HepG2 (cell line): ENCODE measurements around the gene BCL2. TPM values are rescaled to one million over a fixed set of nuclear protein-coding genes. Genes with fewer than 3 reads are reported as not detected.

Experiments
- ATAC-seq: fragments of 200-7000 bp; cut with Tn5 transposase; 3 replicates; pipeline ENCODE4 v1.9.1; 2020; ENCODE audit warnings: mild to moderate bottlenecking, moderate library complexity
- BruUV-seq: library from RNA; stranded (reverse); fragments of 400-500 nt; replicated peaks from 2 replicates; lab custom pipeline; 2021; lab: Mats Ljungman, UMichigan
- CTCF ChIA-PET: fragments of 300-600 bp; formaldehyde crosslinking; extraction: SDS; loops from one replicate; lab custom pipeline; 2021; ENCODE audit warnings: low total read pairs, inconsistent platforms, low intra/inter-chr PET ratio; lab: Yijun Ruan, JAX
- POLR2A ChIA-PET: fragments of 350-600 bp; sonication (Branson Sonifier 250); formaldehyde crosslinking; loops from one replicate; lab custom pipeline; 2020; ENCODE audit warnings: antibody characterized with exemption, inconsistent platforms; lab: Yijun Ruan, JAX
- DNase-seq: peaks from one replicate; pipeline ENCODE4 v3.0.0-alpha.2; 2015; ENCODE audit warnings: low spot score
- FAIRE-seq: peaks from 3 replicates; lab custom pipeline; 2011; peaks lifted over from hg19 to GRCh38; lab: Jason Lieb, UNC
- H2AFZ ChIP-seq: one replicate; pipeline ENCODE4 v1.6.1; 2011; ENCODE audit warnings: low read length, inconsistent platforms
- H3K27ac ChIP-seq: fragments of 300-600 bp; 3 replicates; pipeline ENCODE4 v1.8.0; 2011; ENCODE audit warnings: mixed run types, mild to moderate bottlenecking, mixed read lengths, low read length, inconsistent platforms; ENCODE audit not compliant: insufficient read depth; ENCODE audit errors: extremely low read length
- H3K27me3 ChIP-seq, 2 experiments: fragments of 200-600 bp in 1 of 2; 2 replicates in 1 of 2; 3 replicates in 1 of 2; pipeline versions ENCODE4 v1.6.0 to v1.8.0; 2011; ENCODE audit warnings: low read length in 2 of 2, mild to moderate bottlenecking in 2 of 2, moderate library complexity in 2 of 2, inconsistent platforms in 1 of 2; ENCODE audit not compliant: insufficient read depth in 2 of 2, control insufficient read depth in 1 of 2
- H3K36me3 ChIP-seq, 2 experiments: fragments of 200-600 bp in 1 of 2; replicated peaks in 1 of 2; 2 replicates in 1 of 2; 3 replicates in 1 of 2; pipeline versions ENCODE4 v1.5.1 to v1.8.0; 2011; ENCODE audit warnings: low read length in 2 of 2, inconsistent platforms in 1 of 2; ENCODE audit not compliant: insufficient read depth in 2 of 2, control insufficient read depth in 1 of 2
- H3K4me1 ChIP-seq: 2 replicates; pipeline ENCODE4 v1.5.1; 2012; ENCODE audit warnings: low read length, inconsistent platforms; ENCODE audit not compliant: insufficient read depth
- H3K4me2 ChIP-seq: 2 replicates; pipeline ENCODE4 v1.6.0; 2011; ENCODE audit warnings: low read depth, low read length, inconsistent platforms
- H3K4me3 ChIP-seq, 3 experiments: fragments of 200-600 bp in 1 of 3; sonication (generic), shearing (Covaris generic) in 1 of 3; replicated peaks in 1 of 3; 2 replicates each; pipeline ENCODE4 v1.5.1; 2011 to 2016; ENCODE audit warnings: low read length in 3 of 3, inconsistent platforms in 2 of 3, low read depth in 2 of 3, mild to moderate bottlenecking in 2 of 3, control low read depth in 1 of 3, mixed read lengths in 1 of 3; ENCODE audit not compliant: insufficient read depth in 1 of 3
- H3K79me2 ChIP-seq: one replicate; pipeline ENCODE4 v1.6.1; 2011; ENCODE audit warnings: low read length, inconsistent platforms; ENCODE audit not compliant: insufficient read depth
- H3K9ac ChIP-seq: 2 replicates; pipeline ENCODE4 v1.6.0; 2011; ENCODE audit warnings: mild to moderate bottlenecking, low read depth, low read length, inconsistent platforms; ENCODE audit not compliant: insufficient read depth
- H3K9me3 ChIP-seq: 2 replicates; pipeline ENCODE4 v1.5.1; 2012; ENCODE audit warnings: mild to moderate bottlenecking, low read length
- H4K20me1 ChIP-seq: 2 replicates; pipeline ENCODE4 v1.6.0; 2011; ENCODE audit warnings: inconsistent platforms, mild to moderate bottlenecking, low read length, moderate library complexity; ENCODE audit not compliant: insufficient read depth
- ATF1 ChIP-seq: IDR thresholded peaks from 2 replicates; pipeline ENCODE4 v1.6.1; 2016; ENCODE audit warnings: mild to moderate bottlenecking, control low read depth
- ATM ChIP-seq: fragments of 450-650 bp; IDR thresholded peaks from 2 replicates; pipeline ENCODE4 v1.7.1; 2017; ENCODE audit warnings: mild to moderate bottlenecking, borderline replicate concordance
- HOXA5 ChIP-seq: sonication (generic); formaldehyde crosslinking; IDR thresholded peaks from 2 replicates; pipeline ENCODE4 v1.4.0; 2020; ENCODE audit warnings: missing genetic modification reagents
- POLR2G ChIP-seq: fragments of 200-400 bp; formaldehyde crosslinking; IDR thresholded peaks from 2 replicates; pipeline ENCODE4 v1.6.1; 2018; ENCODE audit warnings: mild to moderate bottlenecking, low read depth, low read length, moderate library complexity
- TFDP1 ChIP-seq: IDR thresholded peaks from 2 replicates; pipeline ENCODE4 v1.6.1; 2016; ENCODE audit warnings: missing compliant biosample characterization, missing genetic modification reagents, borderline replicate concordance
- ZMYM4 ChIP-seq: sonication (generic); formaldehyde crosslinking; IDR thresholded peaks from 2 replicates; pipeline ENCODE4 v1.8.1; 2023; ENCODE audit warnings: mild to moderate bottlenecking, missing genetic modification reagents
- ZNF18 ChIP-seq: sonication (generic); formaldehyde crosslinking; IDR thresholded peaks from 2 replicates; pipeline ENCODE4 v1.8.0; 2022; ENCODE audit warnings: mild to moderate bottlenecking, missing genetic modification reagents; ENCODE audit not compliant: insufficient replicate concordance
- ZNF446 ChIP-seq: sonication (generic); formaldehyde crosslinking; IDR thresholded peaks from 2 replicates; pipeline ENCODE4 v1.5.0; 2020; ENCODE audit warnings: mild to moderate bottlenecking, missing genetic modification reagents
- WGBS: methylation state at CpG from one replicate; pipeline ENCODE4 v1.1.6; 2017; ENCODE audit warnings: low lambda C conversion rate; 5-methylcytosine and 5-hydroxymethylcytosine counted together
- in situ Hi-C: cut with HindIII; loops from 2 replicates; pipeline ENCODE4 v1.10.0; 2017; ENCODE audit warnings: low pct_unique_long_range_greater_than_20kb; ENCODE audit not compliant: extremely low pct_ligation_motif_present
- intact Hi-C: fragments of 100-400 bp; cut with micrococcal nuclease; formaldehyde crosslinking; loops from one replicate; pipeline ENCODE4 v1.10.0; 2022; ENCODE audit not compliant: unreplicated experiment
- polyA plus RNA-seq, 8 experiments: library from polyadenylated mRNA; depleted of rRNA in 3 of 8; stranded (reverse) in 7 of 8; unstranded in 1 of 8; fragments of >200 nt; fragmentation: Illumina TruSeq in 4 of 8; extraction: Trizol in 4 of 8; gene quantifications; 2 replicates each; pipeline versions ENCODE4 v1.2.1 to v1.2.3, GENCODE V29; 2011 to 2016; ENCODE audit warnings: low read depth in 4 of 8, missing spikeins in 1 of 8, mixed read lengths in 1 of 8; ENCODE audit not compliant: insufficient read depth in 1 of 8
- total RNA-seq, 5 experiments: library from RNA; depleted of rRNA; stranded (reverse); fragments of >200 nt; fragmentation: Illumina TruSeq; extraction: Trizol; gene quantifications; 2 replicates each; pipeline ENCODE4 v1.2.3, GENCODE V29; 2016; ENCODE audit warnings: low read depth in 1 of 5

BCL2 gene
- total and polyA plus RNA-seq, 2 of the 13 experiments (the other 11 are each of a cell fraction or from before 2014, with no cell fraction given) = 0.07 to 0.53 TPM

DNA sequence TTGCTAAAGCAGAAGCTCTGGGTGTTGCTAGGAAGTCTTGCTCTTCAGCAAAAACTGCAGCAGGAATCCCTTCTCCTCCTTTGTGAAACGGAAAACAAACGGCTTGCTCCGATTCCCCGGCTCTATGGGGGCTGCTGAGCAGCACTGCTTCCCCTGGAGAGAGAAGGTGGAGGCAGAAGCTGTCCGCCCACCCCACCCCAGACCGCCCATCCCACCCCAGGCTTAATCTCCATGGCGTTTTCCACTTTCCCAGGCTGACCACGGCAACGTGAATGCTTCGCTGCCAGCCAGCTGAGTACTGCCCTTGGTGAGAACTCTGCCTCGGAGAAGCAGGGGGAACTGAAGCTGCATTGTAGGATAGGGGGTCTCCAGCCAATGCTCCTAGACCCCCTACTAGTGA, 139.2 kb downstream of the BCL2 start (continued):
- no peak for TF ChIP-seq TFDP1 (CRISPR knock-in tag)

GRCh38 chr18:63179422-63179821, 140.1 kb downstream of the BCL2 start:
- intact Hi-C loops = loop anchor here (5.0 kb wide), 1 partner anchor 518 kb away; no protein-coding TSS in a partner anchor
- H4K20me1 ChIP-seq = no peaks in the 10 kb centered on the region
- no peak for FAIRE-seq
- ChIA-PET POLR2A (no interaction called here), CTCF (no interaction called here)
- no TSS peak for BruUV-seq
- H3K36me3 ChIP-seq = no peaks in the 10 kb centered on the region
- no peak overlapping the region for H2AFZ ChIP-seq
- DNase-seq = no peak
- no peak overlapping the region for H3K4me3 ChIP-seq
- no peaks in the 10 kb centered on the region for H3K79me2 ChIP-seq
- H3K4me1 ChIP-seq = no peaks in the 10 kb centered on the region
- 62% methylated on average over 9 of the region's 9 CpGs for WGBS
- H3K27me3 ChIP-seq = peaks cover 0 to 32% of the 10 kb centered on the region in 2 experiments; a peak in 4 of 5 replicates
- H3K9ac ChIP-seq = no peak overlapping the region
- ATAC-seq = no peak
- H3K27ac ChIP-seq = no peak overlapping the region
- no peak overlapping the region for H3K4me2 ChIP-seq
- in situ Hi-C loops = no loop called here
- no peaks in the 10 kb centered on the region for H3K9me3 ChIP-seq
- no peak for TF ChIP-seq ATF1 (CRISPR knock-in tag)
- TF ChIP-seq ATM = no peak
- no peak for TF ChIP-seq POLR2G
- TF ChIP-seq ZNF446 (CRISPR knock-in tag) = no peak
- no peak for TF ChIP-seq ZNF18
- TF ChIP-seq HOXA5 = no peak
- TF ChIP-seq ZMYM4 (CRISPR knock-in tag) = no peak
